ENCODE data around the gene LARP4B. TPM values are rescaled to one million over a fixed set of nuclear protein-coding genes. Genes with fewer than 3 reads are reported as not detected.
A peak's percentile ranks its signal among the peaks of the same experiment; 100 is the strongest.

Gene LARP4B
- total RNA-seq, 1 donor from 2014 or later = 101 TPM

- H3K27ac ChIP-seq (ENCODE audit: low read depth, low read length) = no peak overlapping the region
- no peak overlapping the region for H2AFZ ChIP-seq (ENCODE audit: low read depth, low read length)
- Mint-ChIP-seq H3K4me3 (ENCODE audit: unreplicated experiment) (no peak overlapping the region), H3K36me3 (ENCODE audit: low read depth, unreplicated experiment) (peaks cover 4% of the 10 kb centered on the region), H3K9me3 (ENCODE audit: unreplicated experiment) (no peaks in the 10 kb centered on the region), H3K27me3 (ENCODE audit: low read depth, unreplicated experiment) (no peaks in the 10 kb centered on the region), H3K4me1 (ENCODE audit: low read depth, unreplicated experiment) (peaks cover 37% of the 10 kb centered on the region), H3K27ac (ENCODE audit: unreplicated experiment) (peak overlapping the region; percentile 21)
- DNase-seq (ENCODE audit: low read depth) (no peak), FAIRE-seq (no peak)
- no peaks in the 10 kb centered on the region for H3K27me3 ChIP-seq (ENCODE audit: insufficient read depth, low read length)
- H3K4me1 ChIP-seq (ENCODE audit: insufficient read depth, low read length) = peaks cover 14% of the 10 kb centered on the region
- no peak overlapping the region for H3K4me2 ChIP-seq (ENCODE audit: low read length)
- H3K9ac ChIP-seq (ENCODE audit: low read length) = no peak overlapping the region
- no peak overlapping the region for H3K4me3 ChIP-seq (ENCODE audit: insufficient read depth, low read depth, low read length)
- H3K79me2 ChIP-seq (ENCODE audit: insufficient read depth, low read length) = peaks cover 98% of the 10 kb centered on the region
- TF ChIP-seq CTCF (IDR thresholded peaks at IDR 0.05; ENCODE audit: insufficient read depth, low read depth, low read length) (no peak), EZH2 (IDR thresholded peaks at IDR 0.05; ENCODE audit: insufficient read depth, low read length) (no peak)
- peaks cover 96% of the 10 kb centered on the region for H4K20me1 ChIP-seq (ENCODE audit: insufficient read depth, low read length)
- H3K9me3 ChIP-seq (ENCODE audit: insufficient read depth, low read depth, low read length) = no peaks in the 10 kb centered on the region
- H3K36me3 ChIP-seq (ENCODE audit: insufficient read depth, low read length) = no peaks in the 10 kb centered on the region
Observed at GRCh38 chr10:924524-924859, 7.0 kb downstream of the LARP4B start.

- H4K20me1 ChIP-seq (ENCODE audit: insufficient read depth, low read length) = peaks cover 96% of the 10 kb centered on the region
- TF ChIP-seq CTCF (IDR thresholded peaks at IDR 0.05; ENCODE audit: insufficient read depth, low read depth, low read length) = no peak
- no peak for TF ChIP-seq EZH2 (IDR thresholded peaks at IDR 0.05; ENCODE audit: insufficient read depth, low read length)
- no peak overlapping the region for H3K4me3 Mint-ChIP-seq (ENCODE audit: unreplicated experiment)
Observed at GRCh38 chr10:923844-924523, 7.5 kb downstream of the LARP4B start.

More at GRCh38 chr10:923844-924523, 7.5 kb downstream of the LARP4B start:
- H3K4me1 ChIP-seq (ENCODE audit: insufficient read depth, low read length) = peaks cover 14% of the 10 kb centered on the region
- no peak overlapping the region for H3K4me3 ChIP-seq (ENCODE audit: insufficient read depth, low read depth, low read length)
- H3K27me3 Mint-ChIP-seq (ENCODE audit: low read depth, unreplicated experiment) = no peaks in the 10 kb centered on the region
- peaks cover 4% of the 10 kb centered on the region for H3K36me3 Mint-ChIP-seq (ENCODE audit: low read depth, unreplicated experiment)
- FAIRE-seq = no peak
- peaks cover 36% of the 10 kb centered on the region for H3K4me1 Mint-ChIP-seq (ENCODE audit: low read depth, unreplicated experiment)
- H3K9me3 Mint-ChIP-seq (ENCODE audit: unreplicated experiment) = no peaks in the 10 kb centered on the region
- no peak overlapping the region for H3K9ac ChIP-seq (ENCODE audit: low read length)
- no peak overlapping the region for H3K27ac Mint-ChIP-seq (ENCODE audit: unreplicated experiment)
- H3K79me2 ChIP-seq (ENCODE audit: insufficient read depth, low read length) = peaks cover 98% of the 10 kb centered on the region
- H3K36me3 ChIP-seq (ENCODE audit: insufficient read depth, low read length) = no peaks in the 10 kb centered on the region
- H3K4me2 ChIP-seq (ENCODE audit: low read length) = no peak overlapping the region
- no peaks in the 10 kb centered on the region for H3K9me3 ChIP-seq (ENCODE audit: insufficient read depth, low read depth, low read length)
- H3K27ac ChIP-seq (ENCODE audit: low read depth, low read length) = no peak overlapping the region
- no peak for DNase-seq (ENCODE audit: low read depth)
- no peak overlapping the region for H2AFZ ChIP-seq (ENCODE audit: low read depth, low read length)
- H3K27me3 ChIP-seq (ENCODE audit: insufficient read depth, low read length) = no peaks in the 10 kb centered on the region

Measured in astrocyte (in vitro differentiated cells and primary cell).